IMR-90 (cell line): Measurements from ENCODE around the gene MBOAT2. TPM values are rescaled to one million over a fixed set of nuclear protein-coding genes. Genes with fewer than 3 reads are reported as not detected.

Source experiments
- ATAC-seq: fragments of 200-7000 bp; cut with Tn5 transposase; 2 replicates; pipeline ENCODE4 v1.9.1; 2020; ENCODE audit warnings: low read depth, mild to moderate bottlenecking, moderate library complexity
- BruUV-seq: library from RNA; stranded (reverse); fragments of 400-500 nt; replicated peaks from 2 replicates; lab custom pipeline; 2021; lab: Mats Ljungman, UMichigan
- CTCF ChIA-PET: fragments of 300-600 bp; formaldehyde crosslinking; extraction: SDS; loops from one replicate; lab custom pipeline; 2021; ENCODE audit warnings: antibody characterized with exemption; lab: Yijun Ruan, JAX
- POLR2A ChIA-PET: fragments of 300-600 bp; sonication (Branson Sonifier 250); formaldehyde crosslinking; loops from one replicate; lab custom pipeline; 2022; ENCODE audit warnings: antibody characterized with exemption; ENCODE audit not compliant: unreplicated experiment; lab: Charles Lee
- DNase-seq: peaks from one replicate; pipeline ENCODE4 v3.0.0; 2013
- H2AFZ ChIP-seq: replicated peaks from 2 replicates; pipeline ENCODE3; 2013; ENCODE audit warnings: low read length, mild to moderate bottlenecking; ENCODE audit not compliant: poor library complexity
- H2AK5ac ChIP-seq: 2 replicates; pipeline ENCODE4 v1.6.1; 2013; ENCODE audit warnings: low read depth, low read length, inconsistent platforms
- H2AK9ac ChIP-seq: replicated peaks from 2 replicates; pipeline ENCODE3; 2013; ENCODE audit warnings: mild to moderate bottlenecking, low read depth, low read length, moderate library complexity; ENCODE audit not compliant: poor library complexity
- H2BK120ac ChIP-seq: 2 replicates; pipeline ENCODE4 v1.6.1; 2013; ENCODE audit warnings: low read depth, low read length, inconsistent platforms
- H2BK15ac ChIP-seq: 3 replicates; pipeline ENCODE4 v1.6.1; 2013; ENCODE audit warnings: low read depth, low read length, inconsistent platforms
- H2BK20ac ChIP-seq: 2 replicates; pipeline ENCODE4 v1.6.1; 2013; ENCODE audit warnings: low read depth, mild to moderate bottlenecking, inconsistent platforms, low read length, moderate library complexity
- H2BK5ac ChIP-seq: 2 replicates; pipeline ENCODE4 v1.6.1; 2013; ENCODE audit warnings: mild to moderate bottlenecking, low read depth, low read length, inconsistent platforms; ENCODE audit not compliant: poor library complexity, severe bottlenecking
- H3K14ac ChIP-seq: replicated peaks from 2 replicates; pipeline ENCODE4 v1.6.1; 2013; ENCODE audit warnings: low read depth, low read length, inconsistent platforms
- H3K18ac ChIP-seq: 2 replicates; pipeline ENCODE4 v1.6.1; 2013; ENCODE audit warnings: low read depth, low read length, control low read depth
- H3K23ac ChIP-seq: 2 replicates; pipeline ENCODE4 v1.6.1; 2013; ENCODE audit warnings: low read depth, low read length, inconsistent platforms
- H3K27ac ChIP-seq: 2 replicates; pipeline ENCODE4 v1.5.1; 2013; ENCODE audit warnings: mild to moderate bottlenecking, control low read depth, low read length; ENCODE audit not compliant: insufficient read depth
- H3K27me3 ChIP-seq: 2 replicates; pipeline ENCODE4 v1.6.1; 2013; ENCODE audit warnings: low read length; ENCODE audit not compliant: control insufficient read depth, insufficient read depth
- H3K36me3 ChIP-seq: 2 replicates; pipeline ENCODE4 v1.6.1; 2013; ENCODE audit warnings: low read length, mixed read lengths; ENCODE audit not compliant: control insufficient read depth, insufficient read depth
- H3K4ac ChIP-seq: 2 replicates; pipeline ENCODE4 v1.6.1; 2013; ENCODE audit warnings: low read depth, low read length, inconsistent platforms
- H3K4me1 ChIP-seq: 2 replicates; pipeline ENCODE4 v1.6.1; 2013; ENCODE audit warnings: low read length, mixed read lengths; ENCODE audit not compliant: control insufficient read depth, insufficient read depth
- H3K4me2 ChIP-seq: 2 replicates; pipeline ENCODE4 v1.6.1; 2013; ENCODE audit warnings: low read depth, mild to moderate bottlenecking, control low read depth, low read length, moderate library complexity
- H3K4me3 ChIP-seq: 2 replicates; pipeline ENCODE4 v1.5.1; 2013; ENCODE audit warnings: low read depth, mild to moderate bottlenecking, control low read depth, low read length, moderate library complexity; ENCODE audit not compliant: insufficient read depth
- H3K56ac ChIP-seq: 2 replicates; pipeline ENCODE4 v1.6.1; 2013; ENCODE audit warnings: low read length, inconsistent platforms; ENCODE audit not compliant: insufficient read depth; ENCODE audit errors: extremely low read depth
- H3K79me1 ChIP-seq, 2 experiments: 2 replicates each; pipeline ENCODE4 v1.6.1; 2013; ENCODE audit warnings: low read length in 2 of 2, inconsistent platforms in 1 of 2, low read depth in 1 of 2
- H3K9ac ChIP-seq: 2 replicates; pipeline ENCODE4 v1.6.1; 2013; ENCODE audit warnings: low read depth, low read length, control low read depth
- H3K9me1 ChIP-seq: 2 replicates; pipeline ENCODE4 v1.6.1; 2013; ENCODE audit warnings: low read length, inconsistent platforms; ENCODE audit not compliant: insufficient read depth
- H3K9me3 ChIP-seq: 2 replicates; pipeline ENCODE4 v1.6.1; 2013; ENCODE audit warnings: low read length; ENCODE audit not compliant: control insufficient read depth, insufficient read depth
- H4K20me1 ChIP-seq: 2 replicates; pipeline ENCODE4 v1.6.1; 2013; ENCODE audit warnings: low read length, inconsistent platforms; ENCODE audit not compliant: insufficient read depth
- H4K5ac ChIP-seq: 2 replicates; pipeline ENCODE4 v1.6.1; 2013; ENCODE audit warnings: mild to moderate bottlenecking, low read depth, low read length, control low read depth
- H4K8ac ChIP-seq, 2 experiments: 2 replicates each; pipeline ENCODE4 v1.6.1; 2013; ENCODE audit warnings: low read depth in 2 of 2, low read length in 2 of 2, control low read depth in 1 of 2, inconsistent platforms in 1 of 2
- H4K91ac ChIP-seq: 2 replicates; pipeline ENCODE4 v1.6.1; 2013; ENCODE audit warnings: low read depth, low read length, inconsistent platforms; ENCODE audit not compliant: insufficient read depth
- CTCF ChIP-seq: conservative IDR thresholded peaks from 2 replicates; pipeline ENCODE4 v1.5.1; 2012; ENCODE audit warnings: mild to moderate bottlenecking, low read depth, low read length, improper control_type of control experiment
- ELK1 ChIP-seq: fragments of 150-350 bp; IDR thresholded peaks from 2 replicates; pipeline ENCODE4 v1.6.1; 2016; ENCODE audit warnings: low read depth, mild to moderate bottlenecking, low read length, moderate library complexity, borderline replicate concordance
- FOS ChIP-seq: fragments of 150-350 bp; IDR thresholded peaks from 2 replicates; pipeline ENCODE4 v1.6.1; 2016; ENCODE audit warnings: low read depth, low read length
- RAD21 ChIP-seq: IDR thresholded peaks from 2 replicates; pipeline ENCODE4 v1.6.1; 2012; ENCODE audit warnings: low read length, improper control_type of control experiment
- RCOR1 ChIP-seq: IDR thresholded peaks from 2 replicates; pipeline ENCODE4 v1.6.1; 2012; ENCODE audit warnings: mild to moderate bottlenecking, low read length, improper control_type of control experiment; ENCODE audit not compliant: insufficient replicate concordance
- WGBS, 2 experiments: methylation state at CpG; one replicate each; pipeline versions ENCODE4 v1.1.5 to v1.1.7; 2013; ENCODE audit warnings: missing lambda C conversion rate in 2 of 2; ENCODE audit not compliant: insufficient read length in 1 of 2; ENCODE audit errors: extremely low coverage in 2 of 2; 5-methylcytosine and 5-hydroxymethylcytosine counted together
- dilution Hi-C: fragments of 300-500 bp; cut with HindIII; formaldehyde crosslinking; loops from one replicate; pipeline ENCODE4 v1.14.3; 2018; ENCODE audit warnings: low sequenced_read_pairs; ENCODE audit not compliant: unreplicated experiment
- in situ Hi-C: fragments of 300-500 bp; cut with MboI; formaldehyde crosslinking; loops from 3 replicates; pipeline ENCODE4 v1.14.3; 2019; ENCODE audit warnings: low sequenced_read_pairs, inconsistent platforms, mixed read lengths
- intact Hi-C: fragments of 100-400 bp; cut with micrococcal nuclease; formaldehyde crosslinking; loops from 2 replicates; pipeline ENCODE4 v1.10.0; 2022
- polyA plus RNA-seq, 3 experiments: library from polyadenylated mRNA; depleted of rRNA; stranded (reverse); fragments of >200 nt; gene quantifications; 2 replicates each; pipeline ENCODE4 v1.2.3, GENCODE V29; 2012; ENCODE audit warnings: low replicate concordance in 1 of 3
- total RNA-seq: library from RNA; depleted of rRNA; stranded (reverse); fragments of >200 nt; gene quantifications from 2 replicates; pipeline ENCODE4 v1.2.3, GENCODE V29; 2012

Gene MBOAT2
- total and polyA plus RNA-seq, 2 of the 4 experiments (the other 2 are of a cell fraction): 33.9 to 102 TPM

- H3K27ac ChIP-seq: no peak overlapping the region
- peak overlapping the region; percentile 78; the same call in 1 of the 2 replicates for H2AK5ac ChIP-seq
- DNase-seq (no peak), ATAC-seq (no peak)
- peaks cover 8% of the 10 kb centered on the region; the same call in 1 of the 2 replicates for H4K20me1 ChIP-seq
- POLR2A ChIA-PET: no interaction called here
- dilution Hi-C loops: no loop called here
- H3K14ac ChIP-seq: no peak overlapping the region
- peaks cover 5% of the 10 kb centered on the region; the same call in 1 of the 2 replicates for H3K4me1 ChIP-seq
- no peak overlapping the region for H4K91ac ChIP-seq
- no peak overlapping the region for H3K18ac ChIP-seq
- CTCF ChIA-PET: no interaction called here
- no peak overlapping the region for H3K56ac ChIP-seq
- peak overlapping the region; percentile 58; the same call in 1 of the 2 replicates for H3K23ac ChIP-seq
- H3K4me3 ChIP-seq: no peak overlapping the region
- H4K5ac ChIP-seq: no peak overlapping the region
- TF ChIP-seq CTCF: no peak
- no peak for TF ChIP-seq RAD21
- TF ChIP-seq ELK1: no peak
- TF ChIP-seq FOS: no peak
- no peak for TF ChIP-seq RCOR1
- no peak overlapping the region for H3K4me2 ChIP-seq
- no peak overlapping the region for H3K4ac ChIP-seq
- no peak overlapping the region; the same call in 2 of the 3 replicates for H2BK15ac ChIP-seq
- no peak overlapping the region for H2BK120ac ChIP-seq
- H3K9me3 ChIP-seq: no peaks in the 10 kb centered on the region
- in situ Hi-C loops: no loop called here
- H3K36me3 ChIP-seq: no peaks in the 10 kb centered on the region
- no peaks in the 10 kb centered on the region for H3K27me3 ChIP-seq
- H2BK20ac ChIP-seq: no peak overlapping the region
- H2AFZ ChIP-seq: no peak overlapping the region
- no peak overlapping the region for H3K9ac ChIP-seq
- intact Hi-C loops: loop anchor here (5.0 kb wide), 1 partner anchor 128 kb away; no protein-coding TSS in a partner anchor
- H4K8ac ChIP-seq: 0 out of 4 replicates have a peak overlapping the region, but pooled peaks of 1 of the 2 experiments have one; percentile 8
- peaks cover 33 to 73% of the 10 kb centered on the region in 2 experiments for H3K79me1 ChIP-seq
- peaks cover 8% of the 10 kb centered on the region for H3K9me1 ChIP-seq
- WGBS, 2 experiments: no CpG with 5 or more reads among the region's 3 CpGs
- no peak overlapping the region for H2AK9ac ChIP-seq
- H2BK5ac ChIP-seq: no peak overlapping the region
- no TSS peak for BruUV-seq
Observed at GRCh38 chr2:9000442-9000841, 3.0 kb downstream of the MBOAT2 start.
